Measurements from ENCODE around the gene S100A12.

- TF ChIP-seq ZFP30 (CRISPR knock-in tag; IDR thresholded peaks at IDR 0.05) = no peak
- TF ChIP-seq ZFP3 (CRISPR knock-in tag; IDR thresholded peaks at IDR 0.05) = no peak
- TF ChIP-seq BACH2 (CRISPR knock-in tag; IDR thresholded peaks at IDR 0.05; ENCODE audit: borderline replicate concordance) = no peak
- TF ChIP-seq, protein P1, sequence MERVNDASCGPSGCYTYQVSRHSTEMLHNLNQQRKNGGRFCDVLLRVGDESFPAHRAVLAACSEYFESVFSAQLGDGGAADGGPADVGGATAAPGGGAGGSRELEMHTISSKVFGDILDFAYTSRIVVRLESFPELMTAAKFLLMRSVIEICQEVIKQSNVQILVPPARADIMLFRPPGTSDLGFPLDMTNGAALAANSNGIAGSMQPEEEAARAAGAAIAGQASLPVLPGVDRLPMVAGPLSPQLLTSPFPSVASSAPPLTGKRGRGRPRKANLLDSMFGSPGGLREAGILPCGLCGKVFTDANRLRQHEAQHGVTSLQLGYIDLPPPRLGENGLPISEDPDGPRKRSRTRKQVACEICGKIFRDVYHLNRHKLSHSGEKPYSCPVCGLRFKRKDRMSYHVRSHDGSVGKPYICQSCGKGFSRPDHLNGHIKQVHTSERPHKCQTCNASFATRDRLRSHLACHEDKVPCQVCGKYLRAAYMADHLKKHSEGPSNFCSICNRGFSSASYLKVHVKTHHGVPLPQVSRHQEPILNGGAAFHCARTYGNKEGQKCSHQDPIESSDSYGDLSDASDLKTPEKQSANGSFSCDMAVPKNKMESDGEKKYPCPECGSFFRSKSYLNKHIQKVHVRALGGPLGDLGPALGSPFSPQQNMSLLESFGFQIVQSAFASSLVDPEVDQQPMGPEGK (CRISPR knock-in tag; IDR thresholded peaks at IDR 0.05; ENCODE audit: borderline replicate concordance) = no peak
- no peak for TF ChIP-seq OSR1 (CRISPR knock-in tag; IDR thresholded peaks at IDR 0.05)
- no peak for TF ChIP-seq CREB5 (CRISPR knock-in tag; IDR thresholded peaks at IDR 0.05; ENCODE audit: low read depth)
- TF ChIP-seq ESRRG (CRISPR knock-in tag; IDR thresholded peaks at IDR 0.05) = no peak
- TF ChIP-seq GLIS3 (CRISPR knock-in tag; IDR thresholded peaks at IDR 0.05) = no peak
- no peak for TF ChIP-seq CSRNP3 (CRISPR knock-in tag; IDR thresholded peaks at IDR 0.05)
- TF ChIP-seq ZNF565 (CRISPR knock-in tag; conservative IDR thresholded peaks at IDR 0.05; ENCODE audit: low read depth) = no peak
Observed at GRCh38 chr1:153372571-153372970, 2.9 kb downstream of the S100A12 start.

Data from SK-N-SH treated with all-trans-retinoic acid at 6 μM for 48 hours (cell line).